Aorta (tissue), 5 donors: ENCODE measurements around the gene TIMELESS. TPM values are rescaled to one million over a fixed set of nuclear protein-coding genes. Genes with fewer than 3 reads are reported as not detected.
"Not testable (repeated sequence)": the region's sequence is repeated elsewhere in the genome, so short reads cannot be mapped to it uniquely, and the experiment has no call there.

Source experiments
- ATAC-seq: fragments of 200-7000 bp; cut with Tn5 transposase; one replicate; pipeline ENCODE4 v1.9.1; 2022; ENCODE audit warnings: moderate library complexity; ENCODE audit not compliant: low FRiP score
- DNase-seq, 2 donors: peaks; one replicate each; pipeline ENCODE4 v3.0.0-alpha.2; 2020
- H3K27ac ChIP-seq, 2 donors: one replicate each; pipeline ENCODE4 v1.5.1; 2013; ENCODE audit warnings: low read length in 2 of 2, mild to moderate bottlenecking in 2 of 2, moderate library complexity in 2 of 2, control low read depth in 1 of 2, inconsistent platforms in 1 of 2, low read depth in 1 of 2
- H3K27me3 ChIP-seq, 2 donors: one replicate each; pipeline ENCODE4 v1.6.1; 2013; ENCODE audit warnings: control low read depth in 1 of 2, low read length in 1 of 2, mild to moderate bottlenecking in 1 of 2, moderate library complexity in 1 of 2; ENCODE audit not compliant: insufficient read depth in 2 of 2, control insufficient read depth in 1 of 2
- H3K36me3 ChIP-seq, 2 donors: one replicate each; pipeline ENCODE4 v1.6.1; 2013; ENCODE audit warnings: control low read depth in 1 of 2, low read length in 1 of 2, mild to moderate bottlenecking in 1 of 2; ENCODE audit not compliant: insufficient read depth in 2 of 2, control insufficient read depth in 1 of 2
- H3K4me1 ChIP-seq, 2 donors: one replicate each; pipeline ENCODE4 v1.6.1; 2013; ENCODE audit warnings: low read length in 2 of 2, control low read depth in 1 of 2, mild to moderate bottlenecking in 1 of 2, moderate library complexity in 1 of 2; ENCODE audit not compliant: insufficient read depth in 2 of 2, control insufficient read depth in 1 of 2
- H3K4me3 ChIP-seq, 2 donors: one replicate each; pipeline ENCODE4 v1.5.1; 2013; ENCODE audit warnings: low read length in 2 of 2, control low read depth in 1 of 2, mild to moderate bottlenecking in 1 of 2
- H3K9me3 ChIP-seq: one replicate; pipeline ENCODE4 v1.6.1; 2013; ENCODE audit warnings: mild to moderate bottlenecking, low read length; ENCODE audit not compliant: control insufficient read depth
- WGBS, 2 donors: extraction: QIAGEN DNeasy Blood & Tissue Kit; methylation state at CpG; one replicate each; pipeline ENCODE4 v1.1.7; 2013; 5-methylcytosine and 5-hydroxymethylcytosine counted together
- intact Hi-C, 2 donors: fragments of 100-400 bp; cut with DNase I; formaldehyde crosslinking; loops; one replicate each; pipeline versions ENCODE4 v1.14.2 to v1.15.0; 2022
- polyA plus RNA-seq, 2 donors: library from polyadenylated mRNA; stranded (reverse); fragments of 200-250 nt; gene quantifications; one replicate each; pipeline ENCODE4 v1.2.3, GENCODE V29; 2013
- total RNA-seq, 2 donors: library from RNA; stranded (reverse); fragmentation: NEBNext Ultra II Directional; extraction: Animal tissue kit (Norgen Biotek cat#: 25700); gene quantifications; one replicate each; pipeline ENCODE4 v1.2.1, GENCODE V29; 2021
- donor health status: healthy with polysubstance abuse.
- donor health status: Bipolar disorder and iron deficiency.
- donor health status: DM: no; HTN: no; CAD: no.
- donor health status: DM: no; HTN: no; CAD: no.
- donor health status: DM: yes; HTN: yes; CAD: no.

The TIMELESS gene
- total and polyA plus RNA-seq, 4 donors = 1.8 to 5.9 (median 4.3) TPM

DNA sequence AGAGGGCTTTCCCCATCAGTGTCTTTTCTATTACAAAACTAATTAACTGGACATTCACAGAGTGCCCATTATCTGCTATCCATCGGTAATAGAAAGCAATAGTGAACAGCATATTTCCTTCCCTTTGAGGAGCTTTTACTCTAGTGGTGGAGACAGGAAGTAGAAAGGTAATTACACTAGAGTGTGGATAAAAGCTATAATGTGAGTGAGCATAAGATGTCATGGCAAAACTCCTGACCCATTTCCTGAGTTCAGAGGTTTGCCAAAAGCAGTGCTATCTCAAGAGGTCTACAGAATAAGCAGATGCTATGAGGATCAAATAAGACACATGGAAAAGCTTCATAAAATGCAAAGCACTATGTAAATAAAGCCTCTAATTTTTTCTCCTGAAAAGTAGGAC, 24.0 kb downstream of the TIMELESS start:
- intact Hi-C loops = no loop called here

DNA sequence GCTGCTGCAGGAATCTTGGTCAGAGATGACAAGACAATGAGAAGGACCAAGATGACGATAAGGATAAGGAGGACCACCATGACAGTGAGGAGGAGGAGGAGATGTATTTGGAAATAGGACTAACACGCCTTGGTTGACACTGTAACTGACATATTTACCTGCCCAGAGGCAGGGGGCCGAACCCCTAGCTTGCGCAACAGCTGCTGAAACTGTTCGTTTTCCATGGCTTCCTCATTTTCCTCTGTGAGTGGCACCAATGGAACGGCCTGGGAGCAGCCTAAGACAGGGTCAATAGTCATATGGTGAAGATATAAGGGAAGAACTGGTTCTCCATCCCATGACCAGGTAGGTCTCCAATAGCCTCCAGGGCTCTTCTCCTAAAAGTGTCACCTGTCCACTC, 28.8 kb downstream of the TIMELESS start:
- Histone ChIP-seq H3K27ac (no peak overlapping the region), H3K9me3 (no peaks in the 10 kb centered on the region), H3K4me3 (no peak overlapping the region), H3K36me3 (peaks cover 0 to 3% of the 10 kb centered on the region in 2 donors), H3K27me3 (no peaks in the 10 kb centered on the region), H3K4me1 (no peaks in the 10 kb centered on the region)
- no peak for ATAC-seq
- DNase-seq = no peak
- WGBS, 2 donors = 90 to 91% methylated on average over 6 of the region's 6 CpGs
- intact Hi-C loops = no loop called here

More for the DNA sequence above, 24.0 kb downstream of the TIMELESS start:
- H3K9me3 ChIP-seq = no peaks in the 10 kb centered on the region
- WGBS, 2 donors = 89 to 97% methylated on average over 1 of the region's 1 CpG
- peaks cover 0 to 1% of the 10 kb centered on the region in 2 donors for H3K36me3 ChIP-seq
- H3K27me3 ChIP-seq = no peaks in the 10 kb centered on the region
- H3K27ac ChIP-seq = no peak overlapping the region
- DNase-seq (no peak), ATAC-seq (no peak)
- no peaks in the 10 kb centered on the region for H3K4me1 ChIP-seq
- no peak overlapping the region for H3K4me3 ChIP-seq

DNA sequence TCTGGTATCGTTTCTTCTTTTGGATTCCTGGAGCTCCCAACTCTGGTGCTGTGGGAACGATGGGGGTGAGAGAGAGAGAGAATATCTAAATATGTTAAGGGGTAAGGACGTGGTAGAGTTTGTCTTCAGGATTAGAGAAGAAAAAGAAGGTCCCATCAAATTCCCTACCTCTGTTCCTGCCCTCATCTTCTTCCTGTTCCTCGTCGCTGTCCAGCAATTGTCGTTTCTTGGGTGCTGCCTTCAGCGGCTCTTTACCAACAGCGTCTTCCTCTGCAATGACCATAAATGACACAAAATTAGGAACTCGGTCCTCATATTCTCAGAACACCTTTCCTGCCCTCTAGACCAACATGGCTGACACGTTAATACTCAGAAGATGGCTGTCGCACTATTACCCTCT, 31.5 kb downstream of the TIMELESS start:
- Histone ChIP-seq H3K36me3 (peaks cover 0 to 1% of the 10 kb centered on the region in 2 donors), H3K27me3 (no peaks in the 10 kb centered on the region), H3K4me1 (no peaks in the 10 kb centered on the region), H3K4me3 (no peak overlapping the region), H3K27ac (no peak overlapping the region), H3K9me3 (no peaks in the 10 kb centered on the region)
- no peak for DNase-seq
- no peak for ATAC-seq
- WGBS, 2 donors = 95% methylated on average over 11 of the region's 11 CpGs
- intact Hi-C loops = no loop called here

DNA sequence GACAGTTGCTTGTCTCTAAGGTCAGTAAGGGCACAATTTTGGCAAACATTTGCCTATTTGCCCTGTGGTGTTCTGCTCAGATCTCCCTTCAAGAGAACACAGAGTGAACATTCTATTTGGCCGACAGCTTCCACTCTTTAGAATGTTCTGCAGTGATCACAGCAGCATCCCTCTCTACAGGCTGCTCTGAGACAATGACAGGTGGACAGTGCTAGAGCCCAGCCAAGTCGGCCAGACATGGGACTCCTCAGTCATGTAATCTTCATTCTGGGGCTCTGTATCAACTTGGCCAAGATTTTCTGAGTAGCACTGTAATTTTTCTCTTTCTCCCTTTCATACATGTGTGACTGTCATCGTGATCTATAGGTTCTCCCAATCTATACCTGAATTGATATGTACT, 34.8 kb downstream of the TIMELESS start:
- no peak for DNase-seq
- Histone ChIP-seq H3K27ac (no peak overlapping the region), H3K4me3 (no peak overlapping the region), H3K27me3 (no peaks in the 10 kb centered on the region), H3K36me3 (peaks cover 0 to 1% of the 10 kb centered on the region in 2 donors), H3K9me3 (no peaks in the 10 kb centered on the region), H3K4me1 (no peaks in the 10 kb centered on the region)
- ATAC-seq = no peak
- WGBS, 2 donors = 95% methylated on average over 3 of the region's 3 CpGs
- intact Hi-C loops = no loop called here

DNA sequence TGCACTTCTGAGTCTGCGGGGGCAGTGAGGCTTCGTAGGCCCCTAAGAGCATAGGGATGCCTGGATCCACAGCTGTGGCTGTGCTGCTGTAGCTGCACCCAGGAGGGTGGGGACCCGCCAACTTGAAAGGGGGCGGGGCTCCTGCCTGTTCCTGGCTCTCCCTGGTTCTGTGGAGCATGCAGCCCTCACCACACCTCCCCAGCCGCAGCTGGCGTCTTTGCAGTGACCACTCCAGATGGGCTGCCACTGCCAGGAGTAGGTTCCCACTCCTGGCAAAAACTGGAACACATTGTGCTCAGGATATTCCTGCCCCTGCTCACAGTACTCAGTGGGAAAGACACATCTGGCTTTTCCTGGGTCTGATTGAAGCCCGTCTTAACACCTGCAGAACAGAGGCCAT, 35.8 kb downstream of the TIMELESS start:
- intact Hi-C loops = no loop called here
- Histone ChIP-seq H3K9me3 (no peaks in the 10 kb centered on the region), H3K36me3 (peaks cover 0 to 1% of the 10 kb centered on the region in 2 donors), H3K27me3 (no peaks in the 10 kb centered on the region), H3K4me3 (no peak overlapping the region), H3K27ac (no peak overlapping the region), H3K4me1 (no peaks in the 10 kb centered on the region)
- 88 to 91% methylated on average over 7 of the region's 7 CpGs for WGBS, 2 donors
- no peak for ATAC-seq
- no peak for DNase-seq

DNA sequence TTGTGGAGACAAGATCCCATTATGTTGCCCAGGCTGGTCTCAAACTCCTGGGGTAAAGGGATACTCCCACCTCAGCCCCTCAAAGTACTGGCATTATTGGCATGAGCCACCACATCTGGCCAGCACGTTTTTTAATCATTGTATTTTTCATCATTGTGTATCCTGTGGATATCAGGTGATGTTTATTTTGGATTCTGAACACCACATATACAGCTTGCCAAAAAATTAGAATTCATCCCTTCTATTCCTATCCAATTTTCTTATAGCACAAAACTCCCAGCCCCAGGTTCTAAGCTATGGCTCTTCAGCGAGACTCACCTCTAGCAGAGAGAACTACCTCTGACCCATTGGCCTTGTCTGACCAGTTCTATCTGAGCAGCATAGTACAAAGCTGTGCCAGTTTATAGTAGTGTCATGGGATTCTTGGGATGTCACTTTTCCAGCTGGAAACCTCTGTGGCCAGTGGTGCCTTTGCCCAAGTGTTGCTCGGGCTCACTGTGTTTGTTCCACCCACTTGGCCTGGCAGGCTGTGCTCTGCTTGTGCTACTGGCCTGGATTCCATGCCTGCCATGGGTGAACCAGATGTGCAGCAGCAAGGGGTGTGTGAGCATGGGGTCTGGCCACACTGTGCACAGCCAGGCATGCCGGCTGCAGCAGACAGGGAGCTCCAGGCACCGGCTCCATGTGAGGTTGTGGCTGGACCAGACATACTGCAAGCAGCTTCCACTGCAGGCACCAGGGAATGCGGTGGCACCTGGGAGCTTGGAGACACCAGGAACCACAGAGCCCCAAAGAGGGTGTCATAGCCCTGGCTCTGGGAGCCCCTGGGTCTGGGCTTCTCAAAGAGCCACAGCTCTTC, 37.2 kb downstream of the TIMELESS start:
- Histone ChIP-seq H3K4me1 (no peaks in the 10 kb centered on the region), H3K36me3 (no peaks in the 10 kb centered on the region), H3K9me3 (no peaks in the 10 kb centered on the region), H3K27ac (no peak overlapping the region), H3K4me3 (no peak overlapping the region), H3K27me3 (no peaks in the 10 kb centered on the region)
- intact Hi-C loops = no loop called here
- DNase-seq = no peak
- no peak for ATAC-seq
- WGBS, 2 donors = 58 to 63% methylated on average over 6 of the region's 6 CpGs

DNA sequence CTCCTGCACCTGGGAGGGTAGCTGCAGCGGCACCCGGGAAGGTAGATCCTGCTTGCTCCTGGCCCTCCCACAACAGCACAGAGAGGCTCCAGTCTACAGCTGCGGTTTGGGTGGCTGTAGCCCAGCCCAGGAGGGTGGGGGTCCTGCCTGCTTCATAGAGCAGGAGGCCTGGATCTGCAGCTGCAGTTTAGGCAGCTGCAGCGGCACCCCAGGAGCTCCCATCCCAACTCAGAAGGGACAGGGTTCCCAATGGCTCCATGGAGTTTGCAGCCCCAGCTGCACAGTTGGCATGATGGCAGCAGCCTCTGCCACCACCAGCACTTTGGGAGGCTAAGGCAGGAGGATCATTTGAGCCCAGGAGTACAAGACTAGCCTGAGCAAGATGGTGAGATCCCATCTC, 38.5 kb downstream of the TIMELESS start:
- intact Hi-C loops = no loop called here
- Histone ChIP-seq H3K9me3 (no peaks in the 10 kb centered on the region), H3K27ac (no peak overlapping the region), H3K4me1 (no peaks in the 10 kb centered on the region), H3K4me3 (no peak overlapping the region), H3K27me3 (no peaks in the 10 kb centered on the region), H3K36me3 (no peaks in the 10 kb centered on the region)
- no peak for ATAC-seq
- 94% methylated on average over 4 of the region's 4 CpGs for WGBS, 2 donors
- no peak for DNase-seq

DNA sequence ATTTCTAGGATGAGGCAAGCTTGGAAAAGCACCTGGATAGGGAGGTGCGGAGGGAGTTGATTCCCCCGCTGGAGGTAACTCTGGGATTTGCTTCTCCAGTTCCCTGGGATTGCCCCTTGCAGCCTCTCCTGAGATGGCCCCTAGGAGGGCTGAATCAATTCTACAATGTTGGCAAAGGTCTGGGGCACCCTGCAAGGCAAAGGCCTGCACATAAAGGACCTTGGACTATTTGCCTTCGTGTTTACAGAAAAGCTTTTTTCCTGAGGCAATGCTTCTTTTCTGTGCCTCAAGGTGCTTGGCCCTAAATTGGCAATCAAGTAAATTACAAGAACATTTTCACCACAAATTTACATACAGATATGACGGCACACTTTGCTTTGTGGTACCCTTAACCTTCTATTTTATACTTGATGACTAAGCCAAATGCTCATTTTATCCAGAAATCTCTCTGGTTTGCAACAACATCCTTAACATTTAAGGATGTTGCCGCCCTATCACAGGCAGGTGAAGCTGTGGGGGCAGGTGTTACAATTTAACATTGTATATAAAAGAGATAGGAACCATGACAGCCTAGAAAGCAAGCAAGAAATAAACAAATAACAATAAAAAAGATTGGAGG, 40.3 kb downstream of the TIMELESS start:
- Histone ChIP-seq H3K27me3 (no peaks in the 10 kb centered on the region), H3K9me3 (no peaks in the 10 kb centered on the region), H3K27ac (no peak overlapping the region), H3K4me1 (no peaks in the 10 kb centered on the region), H3K36me3 (no peaks in the 10 kb centered on the region), H3K4me3 (no peak overlapping the region)
- ATAC-seq (no peak), DNase-seq (no peak)
- WGBS, 2 donors = 93 to 95% methylated on average over 5 of the region's 5 CpGs
- intact Hi-C loops = no loop called here

DNA sequence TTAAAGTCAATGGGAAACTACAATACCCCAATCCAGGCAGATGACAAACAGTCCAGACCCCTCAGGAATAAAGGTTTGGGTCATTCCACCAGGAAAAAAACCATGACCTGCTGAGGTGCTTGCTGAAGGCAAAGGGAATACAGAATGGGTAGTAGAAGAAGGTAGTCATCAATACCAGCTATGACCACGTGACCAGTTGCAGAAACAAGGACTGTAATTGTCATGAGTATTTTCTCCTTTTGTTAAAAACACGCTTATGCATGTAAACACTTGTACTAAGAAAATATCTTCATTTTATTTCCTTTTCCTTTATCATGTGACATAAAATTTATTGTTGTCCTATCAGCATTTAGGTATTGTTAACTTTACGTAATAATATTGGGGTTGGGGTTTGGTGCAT, 45.0 kb downstream of the TIMELESS start:
- 88 to 94% methylated on average over 3 of the region's 3 CpGs for WGBS, 2 donors

More for the DNA sequence above, 45.0 kb downstream of the TIMELESS start:
- H3K27me3 ChIP-seq, DNase-seq, H3K9me3 ChIP-seq, H3K36me3 ChIP-seq, H3K27ac ChIP-seq, H3K4me3 ChIP-seq, intact Hi-C loops, H3K4me1 ChIP-seq, ATAC-seq: not testable (repeated sequence)
